GM12865 (cell line): ENCODE measurements around the gene KDM8.
"Not testable (repeated sequence)": the region's sequence is repeated elsewhere in the genome, so short reads cannot be mapped to it uniquely, and the experiment has no call there.

Experiments
- DNase-seq: peaks from one replicate; pipeline ENCODE4 v3.0.0; 2010; ENCODE audit warnings: low read depth
- H3K4me3 ChIP-seq: 2 replicates; pipeline ENCODE4 v1.5.1; 2011; ENCODE audit warnings: mild to moderate bottlenecking, low read depth, low read length, control low read depth
- CTCF ChIP-seq: IDR thresholded peaks from 2 replicates; pipeline ENCODE4 v1.5.1; 2011; ENCODE audit warnings: low read length, control low read depth, low read depth, inconsistent platforms; ENCODE audit not compliant: insufficient read depth; ENCODE audit errors: missing control alignments

Gene KDM8

GRCh38 chr16:27257271-27257670 is 53.9 kb downstream of the KDM8 start:
- TF ChIP-seq CTCF = no peak
- DNase-seq = no peak
- H3K4me3 ChIP-seq = no peak overlapping the region

- H3K4me3 ChIP-seq = no peak overlapping the region
- no peak for TF ChIP-seq CTCF
- DNase-seq = no peak
These were observed 55.0 kb downstream of the KDM8 start for GRCh38 chr16:27258241-27258734.

GRCh38 chr16:27259710-27260109 is 56.4 kb downstream of the KDM8 start:
- DNase-seq = no peak
- no peak overlapping the region for H3K4me3 ChIP-seq
- no peak for TF ChIP-seq CTCF

GRCh38 chr16:27262904-27263423 is 59.6 kb downstream of the KDM8 start:
- DNase-seq, H3K4me3 ChIP-seq: not testable (repeated sequence)

- TF ChIP-seq CTCF = no peak
- no peak overlapping the region for H3K4me3 ChIP-seq
- no peak for DNase-seq
These were observed 60.8 kb downstream of the KDM8 start for GRCh38 chr16:27264151-27264550.

GRCh38 chr16:27265982-27266381 is 62.7 kb downstream of the KDM8 start:
- DNase-seq = no peak
- TF ChIP-seq CTCF = no peak
- H3K4me3 ChIP-seq = no peak overlapping the region

GRCh38 chr16:27267037-27267677 is 63.8 kb downstream of the KDM8 start:
- H3K4me3 ChIP-seq = no peak overlapping the region
- TF ChIP-seq CTCF = no peak
- peak; percentile 56 for DNase-seq
